Measurements from ENCODE around the gene TEAD3. TPM values are rescaled to one million over a fixed set of nuclear protein-coding genes. Genes with fewer than 3 reads are reported as not detected.

The TEAD3 gene
- total RNA-seq, 4 donors from 2014 or later = 10.2 to 107 (median 17.2) TPM

DNA sequence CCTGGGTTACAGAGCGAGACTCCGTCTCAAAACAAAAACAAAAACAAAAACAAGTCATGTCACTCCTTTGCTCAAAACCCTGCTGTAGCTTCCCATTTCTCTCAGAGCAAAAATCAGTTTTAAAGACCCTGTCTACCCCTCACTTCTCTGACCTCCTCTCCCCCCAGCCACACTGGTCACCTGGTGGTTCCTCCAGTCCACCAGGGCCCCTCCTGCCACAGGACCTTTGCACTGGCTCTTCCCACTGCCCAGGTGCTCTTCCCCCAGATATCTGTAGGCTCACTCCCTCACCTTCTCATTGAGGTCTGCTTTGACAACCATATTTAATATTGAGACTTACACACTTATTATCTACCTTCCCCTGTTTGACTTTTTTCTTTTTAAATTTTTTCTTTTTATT lies 4.9 kb upstream of the TEAD3 start:
- Histone ChIP-seq H3K27ac (no peak overlapping the region), H3K4me3 (no peak overlapping the region), H3K4me1 (peaks cover 0 to 6% of the 10 kb centered on the region in 2 donors), H3K36me3 (no peaks in the 10 kb centered on the region), H3K9me3 (no peaks in the 10 kb centered on the region), H3K27me3 (no peaks in the 10 kb centered on the region)
- DNase-seq = no peak
- intact Hi-C loops (cut with DNase I; ENCODE audit: low total_unique reads) = no loop called here
- TF ChIP-seq, protein P1, sequence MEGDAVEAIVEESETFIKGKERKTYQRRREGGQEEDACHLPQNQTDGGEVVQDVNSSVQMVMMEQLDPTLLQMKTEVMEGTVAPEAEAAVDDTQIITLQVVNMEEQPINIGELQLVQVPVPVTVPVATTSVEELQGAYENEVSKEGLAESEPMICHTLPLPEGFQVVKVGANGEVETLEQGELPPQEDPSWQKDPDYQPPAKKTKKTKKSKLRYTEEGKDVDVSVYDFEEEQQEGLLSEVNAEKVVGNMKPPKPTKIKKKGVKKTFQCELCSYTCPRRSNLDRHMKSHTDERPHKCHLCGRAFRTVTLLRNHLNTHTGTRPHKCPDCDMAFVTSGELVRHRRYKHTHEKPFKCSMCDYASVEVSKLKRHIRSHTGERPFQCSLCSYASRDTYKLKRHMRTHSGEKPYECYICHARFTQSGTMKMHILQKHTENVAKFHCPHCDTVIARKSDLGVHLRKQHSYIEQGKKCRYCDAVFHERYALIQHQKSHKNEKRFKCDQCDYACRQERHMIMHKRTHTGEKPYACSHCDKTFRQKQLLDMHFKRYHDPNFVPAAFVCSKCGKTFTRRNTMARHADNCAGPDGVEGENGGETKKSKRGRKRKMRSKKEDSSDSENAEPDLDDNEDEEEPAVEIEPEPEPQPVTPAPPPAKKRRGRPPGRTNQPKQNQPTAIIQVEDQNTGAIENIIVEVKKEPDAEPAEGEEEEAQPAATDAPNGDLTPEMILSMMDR (IDR thresholded peaks at IDR 0.05) = no peak
- TF ChIP-seq POLR2A (IDR thresholded peaks at IDR 0.05) = no peak

GRCh38 chr6:35500782-35501181 lies 3.9 kb upstream of the TEAD3 start:
- Histone ChIP-seq H3K4me3 (no peak overlapping the region), H3K36me3 (no peaks in the 10 kb centered on the region), H3K27ac (peak overlapping the region in 1 of 2 donors; percentile 43), H3K9me3 (no peaks in the 10 kb centered on the region), H3K27me3 (no peaks in the 10 kb centered on the region), H3K4me1 (peaks cover 0 to 6% of the 10 kb centered on the region in 2 donors)
- TF ChIP-seq, protein P1 (IDR thresholded peaks at IDR 0.05) = no peak
- TF ChIP-seq POLR2A (IDR thresholded peaks at IDR 0.05) = no peak
- no peak for DNase-seq
- intact Hi-C loops (cut with DNase I; ENCODE audit: low total_unique reads) = no loop called here

GRCh38 chr6:35499372-35499771 lies 2.5 kb upstream of the TEAD3 start:
- intact Hi-C loops (cut with DNase I; ENCODE audit: low total_unique reads) = no loop called here
- Histone ChIP-seq H3K27ac (peak overlapping the region in 1 of 2 donors; percentile 100), H3K4me3 (no peak overlapping the region), H3K9me3 (no peaks in the 10 kb centered on the region), H3K4me1 (peaks cover 0 to 11% of the 10 kb centered on the region in 2 donors), H3K27me3 (no peaks in the 10 kb centered on the region), H3K36me3 (no peaks in the 10 kb centered on the region)
- no peak for DNase-seq
- no peak for TF ChIP-seq POLR2A (IDR thresholded peaks at IDR 0.05)
- TF ChIP-seq, protein P1 (IDR thresholded peaks at IDR 0.05) = no peak

GRCh38 chr6:35498422-35499067 lies 1.7 kb upstream of the TEAD3 start:
- H3K27me3 ChIP-seq = no peaks in the 10 kb centered on the region
- intact Hi-C loops (cut with DNase I; ENCODE audit: low total_unique reads) = no loop called here
- no peaks in the 10 kb centered on the region for H3K36me3 ChIP-seq
- peak overlapping the region; percentile 98 to 100 for H3K27ac ChIP-seq
- TF ChIP-seq, protein P1 (IDR thresholded peaks at IDR 0.05) = no peak
- no peak for TF ChIP-seq POLR2A (IDR thresholded peaks at IDR 0.05)
- H3K4me3 ChIP-seq = peak overlapping the region; percentile 50 to 88
- peaks cover 0 to 15% of the 10 kb centered on the region in 2 donors for H3K4me1 ChIP-seq
- DNase-seq = no peak
- no peaks in the 10 kb centered on the region for H3K9me3 ChIP-seq

GRCh38 chr6:35497571-35498421 lies 917 bp upstream of the TEAD3 start:
- peak in 1 of 2 donors; percentile 26 for TF ChIP-seq POLR2A (IDR thresholded peaks at IDR 0.05)
- TF ChIP-seq, protein P1 (IDR thresholded peaks at IDR 0.05) = peak in 2 of 4 experiments; percentile 4 to 18
- no peaks in the 10 kb centered on the region for H3K27me3 ChIP-seq
- peak; percentile 82 to 85 for DNase-seq
- H3K9me3 ChIP-seq = no peaks in the 10 kb centered on the region
- H3K4me3 ChIP-seq = peak overlapping the region; percentile 50 to 88
- peaks cover 0 to 16% of the 10 kb centered on the region in 2 donors for H3K4me1 ChIP-seq
- peak overlapping the region; percentile 98 to 100 for H3K27ac ChIP-seq
- no peaks in the 10 kb centered on the region for H3K36me3 ChIP-seq
- intact Hi-C loops (cut with DNase I; ENCODE audit: low total_unique reads) = no loop called here
